ENCODE data around the gene PLEKHJ1. TPM values are rescaled to one million over a fixed set of nuclear protein-coding genes. Genes with fewer than 3 reads are reported as not detected.

The PLEKHJ1 gene
- total RNA-seq, 1 donor from 2014 or later = 104 TPM

DNA sequence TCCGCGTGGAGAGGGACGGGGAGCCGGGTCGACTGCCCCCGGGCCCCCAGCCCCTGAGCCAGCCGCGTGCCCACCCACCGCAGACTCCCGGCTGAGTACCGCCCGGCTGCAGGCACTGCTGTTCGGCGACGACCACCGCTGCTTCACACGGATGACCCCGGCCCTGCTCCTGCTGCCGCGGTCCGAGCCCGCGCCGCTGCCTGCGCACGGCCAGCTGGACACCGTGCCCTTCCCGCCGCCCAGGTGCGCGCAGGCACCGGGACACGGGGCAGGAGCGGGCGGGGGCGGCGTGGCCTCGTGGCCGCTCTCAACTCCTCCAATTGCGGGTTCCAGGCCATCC lies 14.6 kb upstream of the PLEKHJ1 start:
- TF ChIP-seq, protein P1, sequence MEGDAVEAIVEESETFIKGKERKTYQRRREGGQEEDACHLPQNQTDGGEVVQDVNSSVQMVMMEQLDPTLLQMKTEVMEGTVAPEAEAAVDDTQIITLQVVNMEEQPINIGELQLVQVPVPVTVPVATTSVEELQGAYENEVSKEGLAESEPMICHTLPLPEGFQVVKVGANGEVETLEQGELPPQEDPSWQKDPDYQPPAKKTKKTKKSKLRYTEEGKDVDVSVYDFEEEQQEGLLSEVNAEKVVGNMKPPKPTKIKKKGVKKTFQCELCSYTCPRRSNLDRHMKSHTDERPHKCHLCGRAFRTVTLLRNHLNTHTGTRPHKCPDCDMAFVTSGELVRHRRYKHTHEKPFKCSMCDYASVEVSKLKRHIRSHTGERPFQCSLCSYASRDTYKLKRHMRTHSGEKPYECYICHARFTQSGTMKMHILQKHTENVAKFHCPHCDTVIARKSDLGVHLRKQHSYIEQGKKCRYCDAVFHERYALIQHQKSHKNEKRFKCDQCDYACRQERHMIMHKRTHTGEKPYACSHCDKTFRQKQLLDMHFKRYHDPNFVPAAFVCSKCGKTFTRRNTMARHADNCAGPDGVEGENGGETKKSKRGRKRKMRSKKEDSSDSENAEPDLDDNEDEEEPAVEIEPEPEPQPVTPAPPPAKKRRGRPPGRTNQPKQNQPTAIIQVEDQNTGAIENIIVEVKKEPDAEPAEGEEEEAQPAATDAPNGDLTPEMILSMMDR (IDR thresholded peaks at IDR 0.05; ENCODE audit: insufficient read depth, low read length, poor library complexity, severe bottlenecking) = no peak
- H3K36me3 ChIP-seq (ENCODE audit: control insufficient read depth, insufficient read depth, low read length) = no peaks in the 10 kb centered on the region

DNA sequence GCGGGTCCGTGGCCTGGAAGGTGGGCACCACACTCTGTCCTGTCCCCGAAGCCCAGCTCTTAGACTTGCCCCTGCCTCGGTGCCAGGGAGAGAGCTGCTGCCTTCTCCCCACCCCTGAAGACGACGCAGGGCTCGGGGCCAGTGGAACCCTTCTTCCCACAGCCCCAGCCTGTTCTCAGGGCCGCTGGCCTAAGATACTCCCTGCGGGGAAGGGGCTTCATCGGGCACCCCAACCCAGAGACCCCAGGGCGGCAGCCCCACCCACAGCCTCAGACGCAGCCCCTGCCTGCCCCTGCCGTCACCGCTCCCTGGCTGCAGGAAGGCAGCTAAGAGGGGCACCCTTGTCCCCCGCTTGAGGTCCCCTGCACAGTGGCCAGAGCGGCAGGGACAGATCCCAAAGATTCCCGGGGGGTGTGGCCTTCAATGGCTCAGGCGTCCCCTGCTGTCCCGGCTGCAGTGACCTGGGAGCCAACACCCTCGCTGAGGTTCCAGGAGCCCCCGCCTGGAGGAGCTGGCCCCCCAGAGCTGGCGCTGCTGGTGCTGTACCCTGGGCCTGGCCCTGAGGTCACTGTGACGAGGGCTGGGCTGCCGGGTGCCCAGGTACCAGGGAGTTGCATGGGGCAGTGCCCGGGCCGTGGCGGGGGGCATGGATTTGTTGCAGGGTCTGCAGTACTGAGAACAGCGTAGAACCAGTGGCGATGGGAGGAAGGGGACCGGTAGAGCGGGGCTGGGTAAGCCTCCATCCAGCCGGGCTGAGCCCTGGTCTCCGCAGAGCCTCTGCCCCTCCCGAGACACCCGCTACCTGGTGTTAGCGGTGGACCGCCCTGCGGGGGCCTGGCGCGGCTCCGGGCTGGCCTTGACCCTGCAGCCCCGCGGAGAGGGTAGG lies 14.0 kb upstream of the PLEKHJ1 start:
- Histone ChIP-seq H3K27me3 (ENCODE audit: control insufficient read depth, insufficient read depth, low read length) (peaks cover 47% of the 10 kb centered on the region), H3K4me3 (ENCODE audit: low read depth, low read length) (no peak overlapping the region), H3K36me3 (ENCODE audit: control insufficient read depth, insufficient read depth, low read length) (no peaks in the 10 kb centered on the region)
- DNase-seq (ENCODE audit: low read depth) = no peak
- TF ChIP-seq, protein P1 (IDR thresholded peaks at IDR 0.05; ENCODE audit: insufficient read depth, low read length, poor library complexity, severe bottlenecking) = no peak

More for the DNA sequence above, 14.6 kb upstream of the PLEKHJ1 start:
- DNase-seq (ENCODE audit: low read depth) = no peak
- Histone ChIP-seq H3K4me3 (ENCODE audit: low read depth, low read length) (no peak overlapping the region), H3K27me3 (ENCODE audit: control insufficient read depth, insufficient read depth, low read length) (peaks cover 48% of the 10 kb centered on the region)

DNA sequence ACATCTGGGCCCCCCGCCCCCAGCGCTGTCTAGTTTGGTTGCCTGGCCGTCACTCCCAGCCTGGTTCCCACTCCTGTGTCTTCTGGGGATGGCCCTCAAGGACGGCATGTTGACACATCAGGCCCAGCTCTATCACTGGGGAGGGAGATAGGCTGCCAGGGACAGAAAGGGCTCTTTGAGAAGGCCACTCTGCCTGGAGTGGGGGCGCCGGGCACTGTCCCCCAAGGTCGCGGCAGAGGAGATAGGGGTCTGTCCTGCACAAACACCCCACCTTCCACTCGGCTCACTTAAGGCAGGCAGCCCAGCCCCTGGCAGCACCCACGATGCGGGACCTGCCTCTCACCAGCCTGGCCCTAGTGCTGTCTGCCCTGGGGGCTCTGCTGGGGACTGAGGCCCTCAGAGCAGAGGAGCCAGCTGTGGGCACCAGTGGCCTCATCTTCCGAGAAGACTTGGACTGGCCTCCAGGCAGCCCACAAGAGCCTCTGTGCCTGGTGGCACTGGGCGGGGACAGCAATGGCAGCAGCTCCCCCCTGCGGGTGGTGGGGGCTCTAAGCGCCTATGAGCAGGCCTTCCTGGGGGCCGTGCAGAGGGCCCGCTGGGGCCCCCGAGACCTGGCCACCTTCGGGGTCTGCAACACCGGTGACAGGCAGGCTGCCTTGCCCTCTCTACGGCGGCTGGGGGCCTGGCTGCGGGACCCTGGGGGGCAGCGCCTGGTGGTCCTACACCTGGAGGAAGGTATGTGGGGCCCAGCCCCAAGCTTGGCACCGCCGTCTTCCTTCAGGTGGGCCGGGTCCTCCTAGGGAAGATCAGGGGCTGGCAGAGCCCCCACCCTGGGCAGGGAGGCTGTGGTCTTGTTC lies 13.1 kb upstream of the PLEKHJ1 start, which contains the start of gene AMH:
TSS of gene AMH (plus strand) at position 314 of the 857 bp plus-strand sequence. CDS start at position 324, 10 bp downstream.
- Histone ChIP-seq H3K27me3 (ENCODE audit: control insufficient read depth, insufficient read depth, low read length) (peaks cover 45% of the 10 kb centered on the region), H3K4me3 (ENCODE audit: low read depth, low read length) (no peak within 1 kb of the TSS), H3K36me3 (ENCODE audit: control insufficient read depth, insufficient read depth, low read length) (no peaks in the 10 kb centered on the region)
- DNase-seq (ENCODE audit: low read depth) = no peak
- TF ChIP-seq, protein P1 (IDR thresholded peaks at IDR 0.05; ENCODE audit: insufficient read depth, low read length, poor library complexity, severe bottlenecking) = no peak

DNA sequence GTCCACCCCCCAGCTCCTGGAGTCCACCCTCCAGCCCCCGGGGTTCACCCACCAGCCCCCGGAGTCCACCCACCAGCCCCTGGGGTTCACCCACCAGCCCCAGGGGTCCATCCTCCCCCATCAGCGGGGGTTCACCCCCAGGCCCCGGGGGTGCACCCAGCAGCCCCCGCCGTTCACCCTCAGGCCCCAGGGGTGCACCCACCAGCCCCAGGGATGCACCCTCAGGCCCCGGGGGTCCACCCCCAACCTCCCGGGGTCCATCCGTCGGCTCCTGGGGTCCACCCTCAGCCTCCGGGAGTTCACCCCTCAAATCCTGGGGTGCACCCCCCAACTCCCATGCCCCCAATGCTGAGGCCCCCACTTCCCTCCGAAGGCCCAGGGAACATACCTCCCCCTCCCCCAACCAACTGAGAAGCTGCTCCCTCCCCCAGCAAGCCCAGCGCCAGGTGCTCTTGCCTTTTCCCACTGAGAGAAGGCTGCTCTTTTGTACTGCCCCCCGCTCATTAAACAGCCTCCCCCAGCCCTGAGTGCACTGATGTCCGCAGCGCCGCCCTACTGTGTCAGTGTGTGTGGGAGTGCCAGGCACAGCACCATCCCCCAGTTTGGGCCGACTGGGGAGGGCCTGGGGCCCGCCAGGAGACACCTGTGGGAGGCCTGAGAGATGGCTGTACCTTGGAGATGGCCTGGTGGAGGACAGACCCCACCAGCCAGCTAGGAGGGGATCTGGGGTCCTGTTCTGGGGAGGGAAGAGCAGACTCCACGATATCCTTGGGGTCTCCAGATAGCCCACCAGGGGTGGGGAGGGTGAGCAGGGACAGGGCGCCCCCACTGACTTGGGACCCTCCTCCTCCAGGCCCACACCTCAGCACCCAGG lies 12.2 kb upstream of the PLEKHJ1 start:
- TF ChIP-seq, protein P1 (IDR thresholded peaks at IDR 0.05; ENCODE audit: insufficient read depth, low read length, poor library complexity, severe bottlenecking) = no peak
- no peak for DNase-seq (ENCODE audit: low read depth)
- Histone ChIP-seq H3K27me3 (ENCODE audit: control insufficient read depth, insufficient read depth, low read length) (peaks cover 39% of the 10 kb centered on the region), H3K4me3 (ENCODE audit: low read depth, low read length) (no peak overlapping the region), H3K36me3 (ENCODE audit: control insufficient read depth, insufficient read depth, low read length) (no peaks in the 10 kb centered on the region)

DNA sequence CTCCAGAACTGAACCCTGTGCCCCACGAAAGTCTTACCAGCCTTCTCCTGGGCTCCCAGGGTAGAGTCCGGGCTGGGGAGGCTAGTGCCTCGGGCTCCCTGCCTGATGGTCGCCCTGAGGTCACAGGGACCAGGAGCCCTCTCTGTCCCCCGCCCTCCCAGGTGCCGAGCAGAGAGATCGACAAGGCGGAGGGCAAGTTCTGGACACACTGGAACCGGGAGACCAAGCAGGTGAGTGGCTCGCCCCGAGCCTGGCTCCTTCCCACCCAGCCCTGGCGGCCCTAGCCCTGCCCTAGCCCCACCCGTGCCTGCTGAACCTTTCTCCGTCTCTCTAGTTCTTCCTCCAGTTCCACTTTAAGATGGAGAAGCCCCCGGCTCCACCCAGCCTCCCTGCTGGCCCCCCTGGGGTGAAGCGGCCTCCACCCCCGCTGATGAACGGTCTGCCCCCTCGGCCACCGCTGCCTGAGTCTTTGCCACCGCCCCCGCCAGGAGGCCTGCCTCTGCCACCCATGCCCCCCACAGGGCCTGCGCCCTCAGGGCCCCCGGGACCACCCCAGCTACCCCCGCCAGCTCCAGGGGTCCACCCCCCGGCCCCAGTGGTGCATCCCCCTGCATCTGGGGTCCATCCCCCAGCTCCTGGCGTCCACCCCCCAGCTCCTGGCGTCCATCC lies 11.4 kb upstream of the PLEKHJ1 start:
- Histone ChIP-seq H3K36me3 (ENCODE audit: control insufficient read depth, insufficient read depth, low read length) (no peaks in the 10 kb centered on the region), H3K27me3 (ENCODE audit: control insufficient read depth, insufficient read depth, low read length) (peaks cover 31% of the 10 kb centered on the region), H3K4me3 (ENCODE audit: low read depth, low read length) (no peak overlapping the region)
- TF ChIP-seq, protein P1 (IDR thresholded peaks at IDR 0.05; ENCODE audit: insufficient read depth, low read length, poor library complexity, severe bottlenecking) = no peak
- DNase-seq (ENCODE audit: low read depth) = no peak

All from kidney epithelial cell (primary cell).